ENCODE results near the gene TRUB2.

The TRUB2 gene

DNA sequence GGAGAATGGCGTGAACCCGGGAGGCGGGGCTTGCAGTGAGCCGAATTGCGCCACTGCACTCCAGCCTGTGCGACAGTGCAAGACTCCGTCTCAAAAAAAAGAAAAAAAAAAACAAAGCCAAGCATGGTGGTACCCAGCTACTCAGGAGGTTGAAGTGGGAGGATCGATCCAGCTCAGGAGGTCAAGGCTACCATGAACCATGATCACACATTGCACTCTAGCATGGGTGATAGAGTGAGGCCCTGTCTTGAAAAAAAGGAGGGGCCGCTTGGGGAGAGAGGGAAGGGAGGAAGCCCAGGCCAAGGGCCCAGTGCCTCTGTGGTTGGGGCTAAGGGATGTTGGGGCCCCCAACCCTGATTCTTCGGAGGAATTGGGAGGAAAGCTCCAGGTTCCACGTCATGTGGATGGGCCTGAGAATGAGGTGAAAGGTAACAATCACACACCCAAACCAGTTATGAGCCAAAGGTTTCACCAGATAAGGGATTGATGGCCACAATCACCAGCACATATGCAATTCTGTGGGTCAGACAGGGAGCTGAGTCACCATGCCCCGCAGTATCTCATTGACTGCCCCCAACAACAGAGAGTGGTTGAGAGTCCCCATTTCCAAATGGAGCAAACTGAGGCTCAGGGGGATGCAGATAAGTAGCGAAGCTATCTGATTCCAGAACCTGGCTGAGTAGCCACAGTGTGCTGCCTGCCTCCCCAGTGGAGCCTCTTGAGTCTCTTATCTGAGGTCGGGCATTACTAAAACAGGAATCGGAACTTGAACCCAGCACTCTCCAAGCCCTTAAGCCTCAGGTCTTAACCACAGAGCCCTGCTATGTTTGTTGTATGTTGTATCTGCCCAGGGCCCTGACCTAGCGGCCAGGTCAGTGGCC, 25.7 kb downstream of the TRUB2 start:
- Histone ChIP-seq H3K27me3 (ENCODE audit: control insufficient read depth, low read length) (no peaks in the 10 kb centered on the region), H3F3A (ENCODE audit: control insufficient read depth, insufficient read depth) (no peaks in the 10 kb centered on the region), H3K27ac (ENCODE audit: low read depth, low read length) (no peak overlapping the region), H3K9me2 (replicated peaks; ENCODE audit: control insufficient read depth, low read length) (no peaks in the 10 kb centered on the region), H3K4me2 (ENCODE audit: low read length) (no peak overlapping the region), H3K9me3 (ENCODE audit: control insufficient read depth, insufficient read depth, low read length) (no peaks in the 10 kb centered on the region), H4K20me1 (ENCODE audit: control insufficient read depth, insufficient read depth, low read depth, low read length) (no peaks in the 10 kb centered on the region), H3K4me1 (ENCODE audit: control insufficient read depth, low read length) (no peaks in the 10 kb centered on the region), H3K4me3 (ENCODE audit: low read length) (no peak overlapping the region), H3K79me2 (ENCODE audit: control insufficient read depth, low read length) (no peaks in the 10 kb centered on the region), H3K36me3 (ENCODE audit: control insufficient read depth, low read length) (no peaks in the 10 kb centered on the region)
- TF ChIP-seq, protein P1, sequence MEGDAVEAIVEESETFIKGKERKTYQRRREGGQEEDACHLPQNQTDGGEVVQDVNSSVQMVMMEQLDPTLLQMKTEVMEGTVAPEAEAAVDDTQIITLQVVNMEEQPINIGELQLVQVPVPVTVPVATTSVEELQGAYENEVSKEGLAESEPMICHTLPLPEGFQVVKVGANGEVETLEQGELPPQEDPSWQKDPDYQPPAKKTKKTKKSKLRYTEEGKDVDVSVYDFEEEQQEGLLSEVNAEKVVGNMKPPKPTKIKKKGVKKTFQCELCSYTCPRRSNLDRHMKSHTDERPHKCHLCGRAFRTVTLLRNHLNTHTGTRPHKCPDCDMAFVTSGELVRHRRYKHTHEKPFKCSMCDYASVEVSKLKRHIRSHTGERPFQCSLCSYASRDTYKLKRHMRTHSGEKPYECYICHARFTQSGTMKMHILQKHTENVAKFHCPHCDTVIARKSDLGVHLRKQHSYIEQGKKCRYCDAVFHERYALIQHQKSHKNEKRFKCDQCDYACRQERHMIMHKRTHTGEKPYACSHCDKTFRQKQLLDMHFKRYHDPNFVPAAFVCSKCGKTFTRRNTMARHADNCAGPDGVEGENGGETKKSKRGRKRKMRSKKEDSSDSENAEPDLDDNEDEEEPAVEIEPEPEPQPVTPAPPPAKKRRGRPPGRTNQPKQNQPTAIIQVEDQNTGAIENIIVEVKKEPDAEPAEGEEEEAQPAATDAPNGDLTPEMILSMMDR (IDR thresholded peaks at IDR 0.05; ENCODE audit: low read depth, low read length, poor library complexity, severe bottlenecking): no peak
- no peak for TF ChIP-seq EZH2phosphoT487 (IDR thresholded peaks at IDR 0.05; ENCODE audit: borderline replicate concordance, low read length)

DNA sequence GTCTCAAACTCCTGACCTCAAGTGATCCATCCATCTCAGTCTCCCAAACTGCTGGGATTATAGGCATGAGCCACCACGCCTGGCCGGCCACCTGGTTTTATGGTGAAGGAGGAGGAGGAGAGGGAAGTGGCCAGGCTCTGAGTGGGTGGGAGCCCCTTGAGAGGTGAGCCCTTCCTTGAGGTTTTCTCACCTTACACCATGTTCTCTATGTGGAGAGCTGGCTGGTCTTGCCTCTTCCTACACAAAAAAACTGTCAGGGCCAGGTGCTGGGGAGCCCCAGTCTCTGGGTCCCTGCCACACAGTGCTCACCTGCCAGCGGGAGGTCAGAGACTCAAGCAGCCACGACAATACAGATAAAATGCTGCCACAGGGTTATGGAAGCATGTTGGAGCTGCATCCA, 28.1 kb downstream of the TRUB2 start:
- TF ChIP-seq EZH2phosphoT487 (IDR thresholded peaks at IDR 0.05; ENCODE audit: borderline replicate concordance, low read length): no peak
- TF ChIP-seq, protein P1 (IDR thresholded peaks at IDR 0.05; ENCODE audit: low read depth, low read length, poor library complexity, severe bottlenecking): no peak
- H3K4me1 ChIP-seq (ENCODE audit: control insufficient read depth, low read length): no peaks in the 10 kb centered on the region
- H4K20me1 ChIP-seq (ENCODE audit: control insufficient read depth, insufficient read depth, low read depth, low read length): no peaks in the 10 kb centered on the region
- H3K27ac ChIP-seq (ENCODE audit: low read depth, low read length): no peak overlapping the region
- no peak overlapping the region for H3K4me3 ChIP-seq (ENCODE audit: low read length)
- H3K9me2 ChIP-seq (replicated peaks; ENCODE audit: control insufficient read depth, low read length): no peaks in the 10 kb centered on the region
- no peaks in the 10 kb centered on the region for H3K27me3 ChIP-seq (ENCODE audit: control insufficient read depth, low read length)
- no peak overlapping the region for H3K4me2 ChIP-seq (ENCODE audit: low read length)
- no peaks in the 10 kb centered on the region for H3F3A ChIP-seq (ENCODE audit: control insufficient read depth, insufficient read depth)
- no peaks in the 10 kb centered on the region for H3K79me2 ChIP-seq (ENCODE audit: control insufficient read depth, low read length)
- no peaks in the 10 kb centered on the region for H3K36me3 ChIP-seq (ENCODE audit: control insufficient read depth, low read length)
- no peaks in the 10 kb centered on the region for H3K9me3 ChIP-seq (ENCODE audit: control insufficient read depth, insufficient read depth, low read length)

DNA sequence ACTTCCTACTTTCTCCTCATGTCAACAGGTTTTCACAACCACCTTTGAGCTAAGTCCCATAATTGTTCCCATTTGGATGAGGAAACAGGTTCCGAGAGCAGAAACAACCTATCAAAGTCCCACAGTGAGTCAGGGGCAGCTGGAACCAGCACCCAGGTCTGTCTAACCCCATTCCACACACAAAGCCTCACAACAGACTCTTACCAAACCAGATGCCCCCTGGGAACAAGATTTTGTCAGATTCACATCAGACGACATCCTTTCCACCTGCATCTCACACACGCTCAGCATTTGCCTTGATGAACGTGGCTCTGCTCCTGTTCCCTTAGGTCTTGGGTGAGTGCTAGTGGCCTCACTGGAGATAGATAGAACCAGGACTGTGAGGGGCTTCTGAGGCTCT, 29.2 kb downstream of the TRUB2 start:
- Histone ChIP-seq H3K4me3 (ENCODE audit: low read length) (no peak overlapping the region), H3K4me2 (ENCODE audit: low read length) (no peak overlapping the region), H3K27ac (ENCODE audit: low read depth, low read length) (no peak overlapping the region)

More for the DNA sequence above, 29.2 kb downstream of the TRUB2 start:
- TF ChIP-seq, protein P1 (IDR thresholded peaks at IDR 0.05; ENCODE audit: low read depth, low read length, poor library complexity, severe bottlenecking): no peak
- no peak for TF ChIP-seq EZH2phosphoT487 (IDR thresholded peaks at IDR 0.05; ENCODE audit: borderline replicate concordance, low read length)
- H3K79me2 ChIP-seq (ENCODE audit: control insufficient read depth, low read length): no peaks in the 10 kb centered on the region
- H3K9me2 ChIP-seq (replicated peaks; ENCODE audit: control insufficient read depth, low read length): no peaks in the 10 kb centered on the region
- no peaks in the 10 kb centered on the region for H3K4me1 ChIP-seq (ENCODE audit: control insufficient read depth, low read length)
- H3K9me3 ChIP-seq (ENCODE audit: control insufficient read depth, insufficient read depth, low read length): no peaks in the 10 kb centered on the region
- H3K36me3 ChIP-seq (ENCODE audit: control insufficient read depth, low read length): no peaks in the 10 kb centered on the region
- no peaks in the 10 kb centered on the region for H3F3A ChIP-seq (ENCODE audit: control insufficient read depth, insufficient read depth)
- no peaks in the 10 kb centered on the region for H3K27me3 ChIP-seq (ENCODE audit: control insufficient read depth, low read length)
- no peaks in the 10 kb centered on the region for H4K20me1 ChIP-seq (ENCODE audit: control insufficient read depth, insufficient read depth, low read depth, low read length)
